HS-5 (cell line): ENCODE results near the gene MRC2.
A peak's percentile ranks its signal among the peaks of the same experiment; 100 is the strongest.
"Not testable (repeated sequence)": the region's sequence is repeated elsewhere in the genome, so short reads cannot be mapped to it uniquely, and the experiment has no call there.

Source experiments
- DNase-seq: peaks from one replicate; pipeline ENCODE4 v3.0.0-alpha.2; 2012; ENCODE audit warnings: low read depth

Gene MRC2

DNA sequence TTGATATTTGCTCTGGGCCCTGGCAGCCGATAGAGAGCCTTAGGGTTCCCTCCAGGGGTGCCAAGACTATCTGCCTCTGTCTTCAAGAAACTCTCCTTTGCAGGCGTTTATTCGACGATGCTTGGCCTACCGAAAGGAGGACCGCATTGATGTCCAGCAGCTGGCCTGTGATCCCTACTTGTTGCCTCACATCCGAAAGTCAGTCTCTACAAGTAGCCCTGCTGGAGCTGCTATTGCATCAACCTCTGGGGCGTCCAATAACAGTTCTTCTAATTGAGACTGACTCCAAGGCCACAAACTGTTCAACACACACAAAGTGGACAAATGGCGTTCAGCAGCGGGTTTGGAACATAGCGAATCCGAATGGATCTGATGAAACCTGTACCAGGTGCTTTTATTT lies 15.2 kb upstream of the MRC2 start:
- not testable (repeated sequence) for DNase-seq

DNA sequence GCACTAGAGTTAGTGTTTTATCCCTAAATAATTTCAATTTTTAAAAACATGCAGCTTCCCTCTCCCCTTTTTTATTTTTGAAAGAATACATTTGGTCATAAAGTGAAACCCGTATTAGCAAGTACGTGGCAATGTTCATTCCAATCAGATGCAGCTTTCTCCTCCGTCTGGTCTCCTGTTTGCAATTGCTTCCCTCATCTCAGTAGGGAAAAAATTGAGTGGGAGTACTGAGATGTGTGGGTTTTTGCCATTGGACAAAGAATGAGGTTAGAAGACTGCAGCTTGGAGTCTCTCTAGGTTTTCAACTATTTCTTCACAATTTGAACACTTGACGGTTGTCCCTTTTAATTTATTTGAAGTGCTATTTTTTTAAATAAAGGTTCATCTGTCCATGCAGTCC lies 14.4 kb upstream of the MRC2 start:
- DNase-seq: not testable (repeated sequence)

DNA sequence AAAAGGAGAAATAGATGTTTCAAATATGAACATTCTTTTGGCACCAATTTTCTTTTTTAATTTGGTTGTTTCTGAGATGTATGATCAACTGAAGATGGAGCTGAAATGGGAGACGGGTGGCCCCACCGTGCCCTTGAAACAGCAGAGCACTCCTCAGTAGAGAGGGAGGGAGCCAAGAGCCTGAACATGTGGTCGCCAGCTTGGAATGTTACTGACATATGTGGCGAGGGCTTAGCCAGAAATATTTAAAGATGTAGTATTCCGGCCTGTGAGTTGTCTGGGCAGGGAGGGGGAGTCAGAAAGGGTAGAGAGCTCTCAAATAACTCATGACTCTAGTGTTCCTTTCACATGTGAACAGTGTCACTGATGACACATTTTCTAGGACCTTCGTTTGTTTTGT lies 13.3 kb upstream of the MRC2 start:
- DNase-seq: peak; percentile 62

DNA sequence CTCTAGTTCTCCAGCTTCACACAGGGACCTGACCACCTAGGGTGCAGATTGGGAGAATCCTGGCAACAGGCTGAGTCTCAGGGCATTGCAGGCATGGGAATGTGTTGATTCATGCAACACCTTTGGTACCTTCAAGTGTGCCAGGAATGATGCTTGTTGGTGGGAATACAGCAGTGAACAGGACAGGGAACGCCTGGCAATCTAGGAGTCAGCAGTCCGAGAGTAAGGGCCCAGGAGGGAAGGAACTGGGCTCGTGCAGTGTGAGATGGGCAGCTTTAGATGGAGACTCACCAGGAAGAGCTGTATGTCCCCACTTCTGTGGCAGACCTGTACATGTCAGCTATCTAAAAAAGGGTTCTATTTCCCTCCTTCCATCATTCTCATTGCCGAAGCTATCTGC lies 12.0 kb upstream of the MRC2 start:
- no peak for DNase-seq

DNA sequence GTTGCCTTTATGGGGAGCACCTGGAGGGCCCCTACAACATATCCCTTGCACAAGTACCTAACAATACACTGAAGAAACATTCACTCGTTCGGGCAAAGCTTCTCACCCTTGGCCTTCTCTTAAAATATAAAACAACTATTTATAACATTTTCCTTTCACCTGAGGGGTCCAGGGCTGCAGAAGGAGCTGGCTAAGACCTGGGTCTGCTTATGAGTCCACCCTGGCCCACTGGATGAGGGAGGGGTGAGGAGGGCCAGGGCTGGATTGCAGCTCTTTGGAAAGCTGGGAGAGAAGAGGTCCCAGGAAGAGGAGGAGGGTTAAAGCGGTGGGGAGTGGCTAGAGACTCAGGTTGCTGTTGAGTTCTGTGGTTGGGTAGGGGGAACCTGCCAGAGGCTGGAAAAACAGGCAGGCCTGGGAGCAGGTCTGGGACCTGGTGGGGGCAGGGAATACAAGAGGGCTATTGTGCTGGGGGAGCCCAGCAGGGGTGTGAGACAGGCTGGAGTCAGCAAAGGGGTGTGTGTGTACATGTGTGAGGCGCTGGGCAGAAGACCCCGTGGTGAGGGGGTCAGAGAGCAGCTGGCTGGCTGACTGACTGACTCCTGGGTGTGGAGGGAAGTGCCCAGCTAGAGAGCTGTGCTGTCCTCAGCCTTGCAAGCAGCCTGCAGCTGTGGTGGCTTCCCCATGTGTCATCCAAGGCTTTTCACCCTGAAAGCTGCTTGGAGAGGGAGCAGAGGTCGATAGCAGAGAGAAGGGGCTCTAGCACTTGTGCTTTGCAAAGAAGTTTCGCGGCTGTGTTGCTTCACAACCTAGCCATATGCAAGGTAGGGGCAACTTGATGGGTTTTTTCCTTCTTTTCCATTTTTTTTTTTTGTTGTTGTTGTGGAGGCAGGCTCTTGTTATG lies 10.2 kb upstream of the MRC2 start:
- no peak for DNase-seq

DNA sequence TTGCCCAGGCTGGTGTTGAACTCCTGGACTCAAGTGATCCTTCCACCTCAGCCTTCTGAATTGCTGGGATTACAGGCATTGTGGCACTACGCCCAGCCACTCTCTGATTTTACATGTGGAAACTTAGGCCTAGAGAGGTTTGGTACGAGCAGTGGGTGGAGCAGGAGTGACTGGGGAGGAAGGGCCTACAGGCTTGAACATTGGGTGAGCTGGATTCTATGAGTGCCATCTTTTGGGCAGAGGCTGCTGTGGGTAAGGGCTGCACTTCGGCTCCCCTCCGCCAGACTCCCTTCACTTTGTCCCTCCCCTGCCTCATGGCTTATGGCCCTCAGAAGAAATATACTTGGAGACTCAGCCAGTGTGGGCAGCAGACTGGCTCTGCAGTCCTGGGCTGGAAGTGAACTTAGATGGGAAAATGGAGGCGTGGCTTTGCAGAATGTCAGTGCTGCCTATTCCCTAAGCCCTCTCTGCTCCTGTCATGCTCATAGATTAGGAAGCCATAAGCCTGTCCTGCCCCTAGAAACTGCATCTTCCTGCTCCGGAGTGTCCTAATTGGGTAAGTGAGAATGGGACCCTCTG lies 9.5 kb upstream of the MRC2 start:
- DNase-seq: no peak

DNA sequence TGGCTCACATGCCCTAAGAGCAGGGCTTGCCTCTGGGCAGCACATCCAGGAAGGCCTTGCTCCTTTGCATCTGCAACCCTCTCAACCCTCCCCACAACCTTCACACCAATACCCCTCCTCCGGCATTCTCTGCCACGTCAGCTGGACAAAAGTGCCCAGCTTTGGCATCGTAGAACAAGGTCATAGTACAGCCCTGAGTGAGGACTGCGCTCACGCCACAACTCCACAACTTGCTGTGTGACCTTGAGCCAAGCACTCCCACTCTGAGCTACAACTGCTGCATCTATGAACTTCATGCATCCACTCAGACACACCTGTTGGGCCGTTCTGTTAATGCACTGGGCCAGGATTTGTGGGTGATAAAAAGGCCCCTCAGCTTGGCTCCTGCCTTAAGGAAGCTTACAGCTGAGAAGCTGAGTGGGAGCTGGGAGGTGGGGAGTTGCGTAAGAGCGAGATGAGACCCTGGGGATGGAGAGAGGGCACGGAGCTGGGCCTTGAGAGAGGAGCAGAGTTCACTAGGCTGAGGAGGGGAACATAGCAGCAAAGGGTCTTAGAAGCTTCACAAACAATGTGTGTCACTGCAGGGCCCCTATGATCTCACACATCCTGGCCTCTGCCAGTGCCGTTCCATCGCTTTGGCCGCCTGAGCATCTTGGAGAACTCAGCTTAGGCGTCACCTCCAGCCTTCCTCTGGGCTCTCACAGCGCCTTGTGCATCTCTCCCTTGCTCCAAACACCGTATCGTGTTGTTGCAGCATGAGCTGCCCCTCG lies 8.6 kb upstream of the MRC2 start:
- no peak for DNase-seq

DNA sequence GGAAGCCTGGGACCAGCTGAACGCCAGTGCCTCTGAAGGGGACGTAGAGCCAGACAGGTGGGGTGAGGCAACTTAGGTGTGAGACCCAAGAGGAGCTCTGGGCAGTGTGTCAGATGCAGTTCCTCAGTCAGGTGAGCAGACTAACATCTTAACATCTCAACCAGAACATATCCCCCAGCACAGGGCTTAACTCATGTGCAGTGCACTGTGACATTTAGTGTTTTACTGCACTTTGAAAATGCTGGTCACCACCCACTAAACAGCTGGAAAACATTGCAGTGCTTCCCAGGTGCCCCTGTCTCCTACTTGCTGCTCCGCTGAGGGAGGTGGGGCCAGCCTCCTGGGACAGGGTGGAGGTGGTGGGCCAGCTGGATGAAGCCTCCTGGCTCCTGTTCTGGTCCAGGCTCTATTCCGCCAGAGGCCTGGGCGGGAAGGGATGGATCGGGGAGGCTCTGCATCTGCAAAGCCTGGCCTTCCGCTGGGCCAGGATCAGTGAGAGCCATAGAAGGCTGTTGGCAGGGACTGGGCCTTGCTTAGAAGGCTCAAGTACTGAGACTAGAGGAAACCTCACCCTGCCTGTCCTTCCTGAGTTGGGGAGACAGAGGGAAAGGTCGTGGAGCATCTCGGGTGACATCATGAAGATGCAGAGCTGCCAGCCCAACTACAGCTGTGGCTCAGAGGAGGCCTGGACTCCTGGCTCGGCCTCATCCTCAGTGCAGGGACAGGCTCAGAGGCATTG lies 7.9 kb upstream of the MRC2 start:
- DNase-seq: no peak

DNA sequence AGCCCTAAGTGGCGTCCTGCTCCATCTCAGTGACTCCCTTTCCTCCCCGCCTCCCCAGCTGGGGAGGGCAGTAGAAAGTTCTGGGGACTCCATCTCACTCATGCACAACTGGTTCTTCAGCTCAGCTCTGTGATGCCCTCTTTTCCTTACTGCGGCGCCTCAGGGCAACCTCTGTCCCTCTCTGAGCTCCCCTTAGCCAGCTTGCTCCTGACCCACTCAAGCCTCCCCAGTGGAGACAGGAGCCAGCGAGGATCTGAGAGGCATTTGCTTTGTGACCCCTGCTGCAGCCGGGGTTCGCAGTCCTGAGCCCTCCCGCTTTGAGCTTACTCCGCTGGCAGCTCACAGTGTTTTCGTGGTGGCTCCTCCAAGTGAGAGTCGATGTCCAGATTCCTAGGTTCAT lies 6.2 kb upstream of the MRC2 start:
- no peak for DNase-seq

DNA sequence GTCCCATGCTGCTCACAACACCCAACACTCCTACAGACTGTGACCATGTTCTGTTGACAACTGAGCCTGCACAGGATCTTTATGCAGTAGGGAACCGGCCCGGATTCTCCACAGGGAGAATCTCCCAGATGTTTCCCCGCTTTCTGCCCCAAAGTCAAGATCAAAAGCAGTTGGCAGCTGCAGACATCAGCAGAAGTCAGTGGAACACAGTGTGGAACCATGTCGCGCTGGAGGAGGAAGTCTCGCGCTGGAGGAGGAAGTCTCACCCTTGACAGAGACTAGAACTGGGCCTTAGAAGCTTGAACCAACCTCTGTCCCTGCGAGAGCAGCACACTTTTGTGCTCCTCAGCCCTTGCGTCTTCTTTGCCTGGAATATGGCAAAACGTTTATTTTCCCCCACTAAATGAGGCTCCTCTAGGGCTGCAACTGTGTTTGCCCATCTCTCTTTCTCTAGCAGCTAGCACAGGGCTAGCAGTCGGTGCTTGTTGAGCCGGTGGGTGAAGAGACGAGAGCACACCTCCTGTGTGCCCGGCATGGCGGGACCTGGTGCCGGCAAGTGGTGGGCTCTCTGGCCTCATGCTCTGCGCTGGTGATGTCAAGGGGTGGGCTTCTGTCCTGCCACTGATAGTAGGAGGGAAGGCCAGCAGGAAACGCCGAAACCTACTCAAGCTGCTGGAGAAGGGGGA lies 2.1 kb upstream of the MRC2 start:
- DNase-seq: no peak

DNA sequence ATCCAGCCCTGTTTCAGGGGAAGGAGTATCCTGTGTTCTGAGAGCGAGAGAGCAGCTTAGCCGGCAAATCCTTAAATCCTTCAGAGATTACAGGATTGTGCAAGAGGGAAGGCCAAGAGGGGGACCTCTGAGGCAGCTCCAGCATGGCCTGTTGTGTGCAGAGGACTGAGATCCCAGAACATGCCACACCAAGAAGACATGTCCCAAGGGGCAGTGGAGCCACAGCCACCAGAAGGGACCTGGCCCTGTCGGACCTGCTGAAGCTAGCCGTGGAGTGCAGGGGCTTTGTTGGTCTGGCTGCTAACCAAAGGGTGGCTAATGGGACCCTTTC lies 1.6 kb upstream of the MRC2 start:
- no peak for DNase-seq

DNA sequence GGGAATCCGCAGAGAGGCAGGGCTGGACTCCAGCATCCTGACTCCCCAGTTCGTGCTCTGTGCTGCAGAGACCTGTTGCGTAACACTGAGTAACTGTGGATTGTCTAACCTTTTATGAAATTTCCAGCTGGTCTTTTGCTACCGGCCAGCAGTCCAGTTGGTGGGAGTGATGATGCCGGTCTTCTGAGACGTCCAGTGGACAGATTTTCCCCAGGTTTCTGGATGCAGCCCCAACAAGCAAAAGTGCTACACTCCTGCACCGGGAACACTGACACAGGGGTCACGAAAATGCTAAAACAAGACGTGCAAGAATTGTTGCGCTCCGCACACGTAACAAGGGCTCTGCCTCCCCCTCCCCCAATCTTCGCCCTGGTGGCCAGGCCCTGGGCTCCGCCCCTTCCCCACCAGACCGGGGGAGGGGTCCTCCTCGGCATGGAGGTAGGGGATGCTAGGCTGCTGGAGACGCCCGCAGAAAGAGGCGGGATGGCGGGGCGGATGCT lies 701 bp upstream of the MRC2 start:
- peak; percentile 51 for DNase-seq

DNA sequence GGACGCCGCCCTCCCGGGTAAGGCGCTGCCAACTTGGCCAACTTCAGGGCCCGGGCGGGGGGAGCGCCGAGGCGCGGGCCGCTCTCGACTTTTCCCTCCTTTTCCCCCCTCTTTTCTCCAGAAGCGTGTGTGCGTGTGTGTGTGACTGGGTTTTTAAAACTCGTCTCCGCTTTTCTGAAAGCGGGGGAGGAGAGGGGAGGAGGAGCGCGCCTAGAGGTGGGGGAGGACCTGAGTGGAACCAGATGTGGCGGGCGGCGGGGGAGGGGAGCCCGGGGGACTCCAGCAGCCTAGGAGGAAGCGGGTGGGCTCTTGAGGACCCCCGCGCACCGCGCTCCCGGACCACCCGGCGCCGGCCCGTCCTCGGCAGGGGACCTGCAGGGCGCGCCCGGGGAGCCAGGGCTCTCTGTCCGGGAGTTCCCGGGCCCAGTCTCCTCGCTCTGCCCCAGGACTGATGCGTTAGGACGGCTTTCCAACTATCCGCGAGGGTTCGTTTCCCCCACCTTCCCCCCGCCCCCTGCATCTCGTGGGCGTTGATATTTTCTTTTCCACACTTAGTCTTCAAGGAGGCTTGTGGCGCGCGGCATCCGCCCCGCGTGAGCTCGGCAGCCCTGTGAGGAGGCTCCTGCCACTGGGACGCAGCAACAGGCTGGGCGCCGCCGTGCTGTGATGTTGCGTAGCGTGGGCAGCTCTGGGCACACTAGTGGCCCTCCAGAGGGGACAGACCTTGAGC lies 599 bp downstream of the MRC2 start:
- DNase-seq: peak; percentile 45

DNA sequence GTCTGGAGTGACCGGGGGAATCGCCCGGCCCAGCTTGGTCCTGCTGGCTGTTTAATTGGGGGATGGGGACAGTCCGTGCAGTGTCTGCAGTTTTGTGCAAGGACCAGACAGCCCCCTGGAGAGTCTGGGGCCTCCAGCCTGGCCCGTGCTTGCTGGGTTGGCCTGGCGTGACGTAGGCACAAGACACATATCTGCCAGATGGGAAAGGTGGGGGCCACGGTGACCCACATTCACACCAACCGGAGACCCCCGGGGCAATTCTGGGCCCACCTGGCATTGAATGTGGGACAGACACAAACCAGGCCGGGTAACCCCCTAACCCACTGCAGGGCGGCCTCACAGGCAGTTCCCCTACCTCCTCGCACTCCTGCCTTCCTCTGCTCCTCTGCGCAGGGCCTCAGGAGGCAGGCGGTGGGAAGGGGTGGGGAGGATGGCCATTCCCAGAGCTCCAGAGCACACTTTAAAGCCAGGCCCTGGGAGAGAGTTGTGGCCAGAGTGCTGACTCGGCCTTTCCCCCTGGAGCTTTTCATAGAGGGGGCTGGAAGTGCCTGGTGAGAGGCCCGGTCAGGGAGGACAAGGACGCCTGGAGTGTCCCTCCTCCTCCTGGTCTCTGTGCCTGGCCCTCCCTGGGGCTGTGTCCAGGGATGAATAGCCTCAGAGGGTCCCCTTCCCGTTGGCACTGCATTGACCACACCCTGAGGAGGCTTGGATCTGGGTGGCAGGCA lies 1.5 kb downstream of the MRC2 start:
- DNase-seq: no peak

DNA sequence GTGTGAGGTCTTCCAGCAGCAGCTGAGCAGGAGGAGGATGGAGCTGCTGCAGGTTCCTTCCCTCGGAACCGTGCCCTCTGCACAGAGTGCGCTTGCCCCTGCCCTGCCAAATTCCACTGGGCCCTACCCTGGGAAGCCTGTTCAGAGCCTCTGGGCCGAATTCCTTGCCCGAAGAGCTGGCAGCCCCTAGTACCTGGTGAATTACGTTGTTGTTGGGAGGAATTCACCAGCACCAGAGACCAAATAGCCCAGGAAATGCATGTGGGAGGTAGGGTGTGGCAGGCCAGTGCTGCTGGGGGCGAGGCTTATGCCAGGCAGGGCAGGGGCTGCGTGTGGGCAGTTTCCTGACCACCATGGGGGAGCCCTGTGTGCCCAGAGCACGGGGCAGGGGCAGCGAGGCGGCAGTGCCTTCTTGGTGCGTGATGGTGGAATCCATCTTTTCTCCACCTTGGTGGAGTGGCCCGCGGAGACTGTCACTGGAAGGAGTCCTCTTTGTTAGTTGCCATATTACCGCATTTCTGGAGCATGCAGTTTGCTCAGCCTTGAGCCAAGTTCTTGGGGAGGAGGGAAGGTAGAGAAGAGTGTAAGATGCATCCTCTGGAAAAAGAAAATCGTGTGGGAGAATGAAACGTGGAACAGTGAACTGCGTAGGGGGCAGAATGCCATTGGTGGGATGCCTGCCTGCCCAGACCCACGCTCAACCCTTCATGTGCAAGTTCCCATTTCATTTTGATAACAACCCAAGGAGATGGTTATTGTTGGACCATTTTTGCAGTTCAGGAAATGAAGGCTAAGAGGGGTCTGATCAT lies 2.3 kb downstream of the MRC2 start:
- DNase-seq: no peak

DNA sequence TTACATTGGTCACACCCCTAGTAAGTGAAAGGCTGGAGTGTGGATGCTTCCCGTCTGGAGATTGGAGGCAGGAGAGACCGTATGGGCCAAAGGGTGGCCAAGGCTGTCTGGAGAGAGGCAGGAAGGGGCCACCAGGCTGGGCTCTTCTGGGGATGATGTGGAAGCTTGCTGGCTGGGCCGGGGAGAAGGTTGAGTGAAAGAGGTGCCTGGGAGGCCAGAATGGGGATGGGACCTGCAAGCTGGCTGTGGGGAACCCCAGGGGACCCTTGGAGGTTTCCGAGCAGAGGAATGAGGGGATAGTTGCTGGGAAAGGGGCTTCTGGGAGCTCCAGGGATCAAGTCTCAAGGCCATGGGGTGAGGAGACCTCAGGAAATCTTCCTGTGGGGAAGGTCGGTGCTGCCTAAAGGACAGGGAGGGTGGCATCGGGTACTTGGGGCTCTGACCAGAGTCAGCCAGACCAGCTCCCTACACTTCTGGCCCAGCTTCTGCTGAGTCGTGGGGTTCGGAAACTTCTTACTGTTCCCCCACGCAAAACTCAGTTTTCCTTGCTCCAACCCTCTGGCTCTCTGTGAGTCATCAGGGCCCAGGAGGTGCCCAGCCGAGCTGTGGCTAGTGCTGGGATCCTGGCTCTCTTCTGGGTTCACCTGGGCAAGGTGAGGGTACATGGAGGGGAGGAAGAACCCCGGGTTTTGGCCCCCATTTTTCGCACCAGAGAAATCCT lies 3.1 kb downstream of the MRC2 start:
- no peak for DNase-seq

DNA sequence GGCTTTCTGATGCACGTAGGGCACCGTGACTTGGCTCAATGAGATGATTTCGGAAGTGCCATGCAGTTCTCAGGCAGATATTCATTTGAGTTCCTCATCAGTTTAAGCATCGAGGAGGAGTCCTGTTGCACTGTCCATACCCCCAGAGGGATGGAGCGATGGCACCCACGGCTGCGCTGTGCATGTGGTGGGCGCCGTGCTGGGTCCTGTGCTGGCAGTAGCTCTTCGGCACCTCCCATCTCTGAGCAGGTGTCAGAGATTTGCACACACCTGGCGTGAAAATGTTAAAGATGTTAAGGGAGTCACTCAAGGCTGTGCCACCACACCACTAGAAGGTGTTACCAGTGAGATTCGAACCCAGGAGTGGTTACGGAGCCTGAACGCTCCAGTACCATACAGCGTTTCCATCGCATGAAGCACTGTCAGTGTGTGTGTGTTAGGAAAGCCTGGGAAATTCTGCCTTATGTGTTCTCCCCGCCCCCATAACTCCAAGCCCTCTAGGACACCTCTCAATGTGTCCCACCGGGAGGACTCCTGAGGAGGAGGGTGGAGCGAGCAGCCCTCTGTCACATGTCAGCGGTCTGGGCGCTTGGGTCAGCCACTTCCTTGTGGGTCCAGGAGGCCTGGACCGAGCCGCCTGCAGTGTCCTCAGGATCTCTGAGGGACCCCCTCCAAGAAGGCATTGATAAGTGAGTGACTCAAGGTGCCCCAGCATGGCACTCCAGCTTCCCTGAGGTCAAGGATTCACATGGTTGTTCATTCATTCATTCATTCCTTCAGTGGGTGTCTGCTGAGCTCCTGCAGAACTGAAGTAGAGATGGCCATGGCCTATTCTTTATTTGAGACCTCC lies 3.8 kb downstream of the MRC2 start:
- no peak for DNase-seq
